ENCODE results near the gene SHPK. TPM values are rescaled to one million over a fixed set of nuclear protein-coding genes. Genes with fewer than 3 reads are reported as not detected.

SHPK gene
- polyA plus RNA-seq, 1 experiment: 5.6 TPM

GRCh38 chr17:3559270-3559645 lies 76.8 kb downstream of the SHPK start:
- TF ChIP-seq CTCF (IDR thresholded peaks at IDR 0.05; ENCODE audit: insufficient read depth, low read depth, low read length): no peak
- ChIA-PET POLR2A (no interaction called here), CTCF (interaction anchor here (0.9 kb wide), 1 partner anchor 16 kb away, joined by 3 read pairs; no protein-coding TSS in a partner anchor)
- no peaks in the 10 kb centered on the region for H3K36me3 ChIP-seq (ENCODE audit: control insufficient read depth, insufficient read depth, low read length)
- H3K27me3 ChIP-seq (ENCODE audit: control insufficient read depth, insufficient read depth, low read length): no peaks in the 10 kb centered on the region
- H3K4me3 ChIP-seq (ENCODE audit: low read depth, low read length): no peak overlapping the region
- no peak for DNase-seq (ENCODE audit: low read depth)

DNA sequence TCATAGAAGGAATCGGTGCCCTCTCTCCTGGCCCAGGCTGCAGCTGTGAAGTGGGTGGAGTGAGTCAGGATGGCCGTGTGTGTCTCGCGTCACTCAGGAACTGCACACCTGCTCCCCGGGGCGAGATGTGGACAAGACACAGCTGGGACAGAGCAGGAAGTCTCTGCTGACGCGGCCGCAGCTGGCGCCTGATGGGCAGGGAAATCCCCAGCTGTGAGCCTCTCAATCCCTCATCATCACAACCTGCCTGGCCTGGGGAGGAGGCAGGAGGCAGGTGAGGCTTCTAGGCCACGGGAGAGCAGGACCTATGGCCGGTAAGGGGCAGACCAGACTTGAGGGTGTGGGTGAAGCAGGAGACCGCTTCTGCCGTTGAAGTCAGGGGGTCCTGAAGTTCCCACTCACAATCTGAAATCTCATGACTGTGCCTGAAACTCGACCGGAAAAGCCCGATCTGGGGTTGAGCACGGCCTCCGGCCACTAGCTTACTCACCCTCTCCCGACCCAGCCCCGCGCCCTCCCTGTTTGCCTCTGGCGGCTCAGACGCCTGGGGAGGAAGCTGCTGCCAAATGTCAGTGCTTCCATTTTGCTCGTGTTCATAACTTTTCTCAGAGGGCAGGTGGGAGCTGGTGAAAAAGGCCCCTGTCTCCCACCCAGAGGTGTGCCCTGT lies 77.3 kb downstream of the SHPK start:
- Histone ChIP-seq H3K4me3 (ENCODE audit: low read depth, low read length) (no peak overlapping the region), H3K27me3 (ENCODE audit: control insufficient read depth, insufficient read depth, low read length) (no peaks in the 10 kb centered on the region), H3K36me3 (ENCODE audit: control insufficient read depth, insufficient read depth, low read length) (no peaks in the 10 kb centered on the region)
- DNase-seq (ENCODE audit: low read depth): no peak
- POLR2A ChIA-PET: no interaction called here
- CTCF ChIA-PET: interaction anchor here (0.9 kb wide), 1 partner anchor 16 kb away, joined by 3 read pairs; no protein-coding TSS in a partner anchor
- no peak for TF ChIP-seq CTCF (IDR thresholded peaks at IDR 0.05; ENCODE audit: insufficient read depth, low read depth, low read length)

Other genes with a start within 250 kb of the SHPK start
- gene OR3A2, start 249.9 kb downstream of the SHPK start, polyA plus RNA-seq (2011; rRNA removed): not detected in 2 replicates
- not detected in 2 replicates for gene OR1E1, start 237.8 kb downstream of the SHPK start, polyA plus RNA-seq (2011; rRNA removed)
- gene OR3A3, start 224.9 kb downstream of the SHPK start, polyA plus RNA-seq (2011; rRNA removed): not detected in 2 replicates
- gene OR1E2, start 202.4 kb downstream of the SHPK start, polyA plus RNA-seq (2011; rRNA removed): not detected in 2 replicates
- gene SPATA22, start 164.4 kb downstream of the SHPK start, polyA plus RNA-seq (2011; rRNA removed): not detected in 2 replicates
- gene ASPA, start 160.3 kb downstream of the SHPK start, polyA plus RNA-seq (2011; rRNA removed): 0.15 TPM in 1 of 2 replicates, not detected in the other
- gene TRPV3, start 78.4 kb downstream of the SHPK start, polyA plus RNA-seq (2011; rRNA removed): 0.54 and 0.56 TPM in 2 replicates
- gene TRPV1, start 26.8 kb downstream of the SHPK start, polyA plus RNA-seq (2011; rRNA removed): 1.6 and 1.7 TPM in 2 replicates
- 4.9 and 5.0 TPM in 2 replicates for gene CTNS, start 510 bp upstream of the SHPK start, polyA plus RNA-seq (2011; rRNA removed)
- gene TAX1BP3, start 32.3 kb upstream of the SHPK start, polyA plus RNA-seq (2011; rRNA removed): 137 and 207 TPM in 2 replicates
- 38.6 and 42.2 TPM in 2 replicates for gene EMC6, start 32.6 kb upstream of the SHPK start, polyA plus RNA-seq (2011; rRNA removed)
- gene P2RX5, start 59.9 kb upstream of the SHPK start, polyA plus RNA-seq (2011; rRNA removed): 5.0 and 6.5 TPM in 2 replicates
- gene HASPIN, start 87.7 kb upstream of the SHPK start, polyA plus RNA-seq (2011; rRNA removed): 2.1 and 2.9 TPM in 2 replicates
- 69.9 and 96.3 TPM in 2 replicates for gene ITGAE, start 164.9 kb upstream of the SHPK start, polyA plus RNA-seq (2011; rRNA removed)
- 9.7 and 19.3 TPM in 2 replicates for gene NCBP3, start 210.0 kb upstream of the SHPK start, polyA plus RNA-seq (2011; rRNA removed)